NCI-H2029 treated with DMSO at 0.1 percent for 48 hours (cell line): ENCODE measurements around the gene SNURF.
"Not testable (repeated sequence)": the region's sequence is repeated elsewhere in the genome, so short reads cannot be mapped to it uniquely, and the experiment has no call there.

ENCODE experiments used
- DNase-seq: peaks from one replicate; lab custom pipeline; 2025; lab: John Stamatoyannopoulos, UW

Gene SNURF, protein sequence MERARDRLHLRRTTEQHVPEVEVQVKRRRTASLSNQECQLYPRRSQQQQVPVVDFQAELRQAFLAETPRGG

GRCh38 chr15:24954783-24955530, at the start of gene SNURF, which contains the start of gene SNRPN:
Gene SNURF, plus strand, starts transcription at chr15:24954987. Its CDS starts 62 bp downstream, at chr15:24955049.
Gene SNRPN, plus strand, starts transcription at chr15:24954987. Its CDS starts 19,467 bp downstream, at chr15:24974454.
- no peak for DNase-seq

- DNase-seq = no peak
These were observed 38.3 kb upstream of the SNURF start for GRCh38 chr15:24916305-24917009.

DNA sequence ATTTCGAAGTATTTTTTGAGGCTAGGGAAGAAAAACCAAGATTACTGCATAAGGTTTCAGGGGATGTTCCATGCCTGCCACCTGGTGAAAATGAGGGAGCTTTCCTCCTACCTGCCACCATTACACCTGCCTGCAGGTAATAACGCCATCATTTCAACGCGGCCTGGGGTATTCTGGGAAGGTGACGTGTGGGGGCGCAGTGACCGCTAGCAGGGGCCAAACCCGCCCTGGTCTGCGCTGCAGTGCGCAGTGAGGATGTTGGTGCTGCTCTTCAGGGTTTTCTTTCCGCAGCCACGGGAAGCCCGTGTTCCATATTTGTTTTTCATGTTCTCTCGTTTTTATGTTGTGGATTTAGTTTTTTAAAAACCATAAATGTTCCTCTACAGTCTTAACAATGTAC, 37.4 kb upstream of the SNURF start:
- DNase-seq = no peak

GRCh38 chr15:24919446-24919845, 35.3 kb upstream of the SNURF start:
- peak; percentile 80 for DNase-seq

DNA sequence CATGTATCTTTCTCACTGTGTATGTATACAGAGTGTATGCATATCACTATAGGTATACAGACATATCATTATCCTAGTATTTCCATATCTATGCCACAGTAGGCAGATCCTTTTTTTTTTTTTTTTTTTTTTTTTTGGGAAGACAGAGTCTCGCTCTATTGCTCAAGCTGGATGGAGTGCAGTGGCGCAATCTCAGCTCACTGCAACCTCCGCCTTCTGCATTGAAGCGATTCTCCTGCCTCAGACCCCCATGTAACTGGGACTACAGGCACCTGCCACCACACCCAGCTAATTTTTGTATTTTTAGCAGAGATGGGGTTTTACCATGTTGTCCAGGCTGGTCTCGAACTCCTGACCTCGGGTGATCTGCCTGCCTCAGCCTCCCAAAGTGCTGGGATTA, 32.0 kb upstream of the SNURF start:
- not testable (repeated sequence) for DNase-seq

GRCh38 chr15:24924153-24924552, 30.6 kb upstream of the SNURF start:
- DNase-seq = no peak

DNA sequence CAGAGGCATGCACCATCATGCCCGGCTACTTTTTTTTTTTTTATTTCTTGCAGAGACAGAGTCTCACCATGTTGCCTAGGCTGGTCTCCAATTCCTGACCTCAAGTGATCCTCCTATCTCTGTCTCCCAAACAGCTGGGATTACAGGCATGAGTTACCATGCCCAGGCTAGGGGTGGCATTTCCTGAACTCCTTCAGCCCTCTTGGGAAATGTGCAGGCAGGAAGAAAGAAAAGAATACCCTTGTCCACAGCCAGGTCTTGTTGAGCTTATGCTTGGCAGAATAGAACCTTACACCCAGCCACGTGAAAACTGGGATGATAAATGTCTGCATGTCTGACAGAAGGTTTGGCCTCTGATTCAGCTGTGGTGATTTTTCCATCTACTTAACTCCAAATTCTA, 30.2 kb upstream of the SNURF start:
- no peak for DNase-seq

DNA sequence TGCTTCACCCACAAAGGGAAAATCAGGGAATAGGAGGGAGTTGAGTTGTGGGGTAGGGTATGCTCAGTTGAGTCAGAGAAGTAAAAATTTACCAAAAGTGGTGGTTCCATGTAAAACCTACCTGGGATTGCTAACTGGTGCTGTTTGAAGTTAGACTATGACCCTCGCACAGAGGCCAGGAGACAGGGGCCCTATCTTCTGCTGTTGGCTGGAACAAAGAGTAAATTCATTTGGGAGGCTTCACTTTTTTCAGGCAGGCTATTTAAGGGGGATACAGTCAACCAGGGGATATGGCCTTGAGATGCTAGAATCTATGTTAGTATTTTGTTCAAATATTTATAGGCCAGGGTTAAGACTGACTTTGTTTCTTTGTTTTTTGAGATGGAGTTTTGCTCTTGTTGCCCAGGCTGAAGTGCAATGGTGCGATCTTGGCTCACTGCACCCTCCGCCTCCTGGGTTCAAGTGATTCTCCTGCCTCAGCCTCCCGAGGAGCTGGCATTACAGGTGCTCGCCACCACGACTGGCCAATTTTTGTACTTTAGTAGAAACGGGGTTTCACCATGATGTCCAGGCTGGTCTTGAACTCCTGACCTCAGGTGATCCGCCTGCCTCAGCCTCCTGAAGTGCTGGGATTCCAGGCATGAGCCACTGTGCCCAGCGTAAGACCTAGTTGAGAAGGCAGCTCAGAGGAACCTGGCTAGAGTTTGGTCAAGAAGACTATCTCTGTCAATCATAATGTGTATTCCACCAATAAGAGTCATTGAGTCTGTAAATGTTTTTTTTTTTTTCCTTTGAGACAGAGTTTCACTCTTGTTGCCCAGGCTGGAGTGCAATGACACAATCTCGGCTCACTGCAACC, 22.7 kb upstream of the SNURF start:
- DNase-seq = not testable (repeated sequence)

DNA sequence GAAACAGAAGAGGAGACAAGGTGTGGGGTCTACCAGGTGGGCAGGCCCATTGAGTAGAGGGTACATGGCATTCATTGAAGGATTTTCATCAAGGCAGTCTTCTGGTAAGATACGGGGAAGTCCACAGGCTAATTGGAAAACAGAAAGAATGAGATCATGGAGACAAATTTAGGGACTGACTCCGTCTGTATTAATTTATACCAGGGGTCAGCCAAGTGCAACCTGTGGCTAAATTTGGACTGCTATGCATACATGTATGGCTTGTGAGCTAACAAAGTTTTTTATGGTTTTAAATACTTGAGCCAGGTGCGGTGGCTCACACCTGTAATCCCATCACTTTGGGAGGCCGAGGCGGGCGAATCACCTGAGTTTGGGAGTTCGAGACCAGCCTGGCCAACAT, 21.1 kb upstream of the SNURF start:
- no peak for DNase-seq

GRCh38 chr15:24938224-24938623, 16.6 kb upstream of the SNURF start:
- DNase-seq = not testable (repeated sequence)

GRCh38 chr15:24940236-24940635, 14.6 kb upstream of the SNURF start:
- no peak for DNase-seq

- no peak for DNase-seq
These were observed 11.4 kb upstream of the SNURF start for GRCh38 chr15:24943361-24943760.

DNA sequence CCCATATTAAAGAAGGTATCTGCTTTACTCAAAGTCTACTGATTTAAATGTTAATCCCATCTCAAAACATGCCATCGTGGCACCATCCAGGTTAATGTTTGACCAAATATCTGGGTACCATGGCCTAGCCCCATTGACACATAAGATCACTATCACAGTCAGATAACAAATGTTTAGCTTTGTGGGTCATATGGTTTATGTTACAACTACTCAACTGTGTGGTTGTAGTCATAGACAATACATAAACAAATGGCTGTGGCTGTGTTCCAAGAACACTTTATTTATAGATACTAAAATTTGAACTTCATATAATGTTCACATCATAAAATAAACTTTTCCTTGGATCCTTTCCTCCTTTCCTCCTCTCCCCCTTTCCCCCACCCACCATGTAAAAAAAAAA, 9.8 kb upstream of the SNURF start:
- no peak for DNase-seq

DNA sequence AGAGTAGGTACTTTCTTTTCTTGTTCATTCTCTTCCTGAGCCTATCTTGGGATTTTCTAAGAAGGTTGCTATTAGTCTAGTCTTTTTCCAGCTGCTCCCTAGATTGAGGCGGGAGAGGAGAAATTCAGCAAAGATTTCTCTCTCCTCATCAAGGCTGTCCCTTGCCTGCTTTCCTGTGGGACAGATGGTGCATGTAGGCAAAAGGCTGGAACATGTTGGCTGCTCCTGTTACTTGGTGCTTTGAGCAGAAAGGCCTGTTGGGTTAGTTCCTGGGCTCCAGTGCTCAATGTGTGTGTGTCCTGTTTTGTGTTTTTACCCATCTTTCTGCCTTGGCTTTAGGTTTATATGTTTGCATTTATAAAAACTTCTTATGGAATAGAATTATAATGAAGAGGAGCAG, 9.1 kb upstream of the SNURF start:
- DNase-seq = no peak

- no peak for DNase-seq
These were observed 6.3 kb upstream of the SNURF start for GRCh38 chr15:24948495-24948894.

DNA sequence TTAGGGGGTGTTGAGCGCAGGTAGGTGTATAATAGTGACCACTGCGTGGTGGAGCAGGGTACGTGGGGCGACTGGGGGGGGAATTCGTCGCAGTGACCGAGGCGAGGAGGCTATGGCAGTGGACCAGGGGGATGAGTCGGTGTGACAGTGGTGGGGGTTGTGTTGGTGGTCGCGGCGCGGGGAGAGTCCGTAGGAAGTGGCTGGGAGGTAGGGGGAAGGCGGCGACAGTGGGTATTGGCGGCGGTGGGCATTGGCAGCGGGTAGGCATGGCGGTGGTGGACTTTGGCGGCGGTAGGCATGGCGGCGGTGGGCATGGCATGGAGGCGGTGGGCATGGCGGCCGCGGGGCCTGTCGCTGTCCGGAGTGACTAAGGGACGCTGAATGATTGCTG, 739 bp downstream of the SNURF start:
- no peak for DNase-seq

DNA sequence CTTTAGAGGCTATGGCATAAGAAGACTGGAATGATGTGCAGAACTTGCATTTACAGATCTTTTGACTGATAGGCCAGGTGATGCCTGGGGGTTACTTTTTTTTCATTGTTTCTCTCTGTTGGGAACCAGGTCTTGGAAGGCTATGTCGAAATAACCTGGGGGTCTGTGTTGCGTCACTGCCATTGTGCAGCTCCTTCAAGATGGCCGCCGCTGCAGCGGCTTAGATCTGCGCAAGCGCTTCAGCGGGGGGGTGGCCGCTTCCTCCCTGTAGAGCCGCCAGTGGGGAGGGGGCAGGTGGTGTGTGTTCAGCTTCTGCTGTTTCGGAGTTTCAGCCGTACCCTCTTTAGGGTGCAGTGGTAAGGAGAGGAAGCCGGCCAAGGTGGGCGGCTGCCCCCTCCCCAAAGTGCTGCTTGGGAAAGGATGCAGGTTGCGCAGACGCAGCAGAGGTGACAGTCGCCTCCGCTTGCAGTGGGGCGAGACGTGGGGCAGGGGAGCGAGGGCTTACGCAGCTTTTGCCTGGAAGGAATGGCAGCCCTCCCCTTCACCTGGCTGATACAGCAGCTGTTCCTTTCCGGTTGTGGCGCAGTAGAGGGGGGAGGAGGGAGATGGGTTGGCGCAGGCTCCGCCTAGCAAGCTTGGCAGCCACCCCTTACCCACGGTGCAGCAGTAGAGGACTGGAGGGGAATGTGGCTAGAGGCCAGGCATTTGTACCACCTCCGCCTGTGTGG, 1.5 kb downstream of the SNURF start:
- DNase-seq = peak; percentile 55

GRCh38 chr15:24957691-24958090, 2.9 kb downstream of the SNURF start:
- DNase-seq = no peak

DNA sequence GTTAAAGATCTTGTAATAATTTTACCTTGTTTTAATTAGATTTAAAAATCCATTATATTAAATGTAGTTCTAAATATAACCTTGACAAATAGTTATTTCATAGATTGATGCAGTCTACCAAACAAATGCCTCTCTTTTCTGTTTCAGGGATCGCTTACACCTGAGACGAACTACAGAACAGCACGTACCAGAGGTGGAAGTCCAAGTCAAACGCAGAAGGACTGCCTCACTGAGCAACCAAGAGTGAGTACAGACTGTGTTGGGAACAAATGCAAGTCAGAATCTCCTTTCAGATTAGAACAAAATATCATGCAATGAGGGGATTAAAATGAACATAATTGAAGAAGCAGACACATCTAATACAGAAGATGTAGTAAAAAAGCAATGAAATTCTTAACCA, 7.2 kb downstream of the SNURF start:
- no peak for DNase-seq

DNA sequence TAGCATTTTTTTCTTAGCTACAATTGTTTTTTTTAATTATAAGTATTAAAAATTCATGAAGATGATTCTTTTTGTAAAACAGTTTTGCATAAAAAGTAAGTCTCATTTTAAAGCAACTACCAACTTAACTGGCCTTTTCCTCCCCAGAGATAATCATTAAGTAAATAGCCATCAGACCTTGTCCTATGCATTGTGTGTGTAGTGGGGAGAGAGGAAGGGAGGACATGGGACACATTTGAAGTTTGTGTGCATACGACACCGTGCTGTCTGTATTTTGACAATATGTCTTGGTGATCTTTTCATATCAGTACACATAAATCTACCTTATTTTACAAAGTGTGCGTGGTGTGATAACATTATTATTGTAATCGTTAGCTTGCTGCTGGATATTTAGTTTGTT, 8.1 kb downstream of the SNURF start:
- no peak for DNase-seq

DNA sequence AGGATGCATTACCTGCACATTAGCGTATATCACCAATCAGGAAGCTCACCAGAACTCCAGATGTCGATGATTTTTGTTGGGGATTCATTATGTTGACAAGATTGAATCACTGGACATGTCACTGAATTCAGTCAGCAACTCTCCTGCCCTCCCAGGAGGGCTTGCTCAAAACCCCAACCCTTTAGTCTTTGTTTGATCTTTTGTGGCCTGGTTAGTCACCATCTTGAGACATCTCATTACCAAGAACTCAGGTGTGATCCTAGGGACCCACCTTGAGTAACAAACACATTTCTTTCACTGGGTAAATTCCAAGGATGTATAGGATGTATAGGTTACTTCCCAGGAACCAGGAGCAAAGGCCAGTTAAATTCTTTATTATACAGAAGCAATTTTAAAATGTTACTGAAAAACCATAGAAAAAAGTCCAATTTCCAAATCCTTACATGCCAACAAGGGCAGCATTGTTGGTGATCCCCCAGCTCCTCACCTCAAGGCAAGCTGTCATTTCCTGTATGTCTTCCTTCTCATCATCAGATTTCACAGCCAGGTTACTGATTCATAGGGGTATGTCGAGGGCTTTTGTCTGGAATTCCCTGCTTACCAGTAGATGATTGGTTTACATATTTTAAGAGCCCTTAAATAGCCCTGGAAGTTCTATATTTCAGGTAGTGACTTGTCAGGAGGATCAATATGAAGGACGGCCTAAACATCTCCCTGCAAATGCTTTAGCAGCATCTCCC, 11.7 kb downstream of the SNURF start:
- DNase-seq = no peak
